ENCODE data around the gene ATP6V1B1.

The ATP6V1B1 gene

GRCh38 chr2:70967189-70967588 lies 31.5 kb downstream of the ATP6V1B1 start:
- no peak for TF ChIP-seq CTCF (IDR thresholded peaks at IDR 0.05; ENCODE audit: low read depth, low read length)
- DNase-seq (ENCODE audit: low read depth in 2 of 2) = no peak
- H3K4me3 ChIP-seq (replicated peaks in 1 of 2; ENCODE audit: low read depth in 2 of 2, low read length in 2 of 2) = no peak overlapping the region

DNA sequence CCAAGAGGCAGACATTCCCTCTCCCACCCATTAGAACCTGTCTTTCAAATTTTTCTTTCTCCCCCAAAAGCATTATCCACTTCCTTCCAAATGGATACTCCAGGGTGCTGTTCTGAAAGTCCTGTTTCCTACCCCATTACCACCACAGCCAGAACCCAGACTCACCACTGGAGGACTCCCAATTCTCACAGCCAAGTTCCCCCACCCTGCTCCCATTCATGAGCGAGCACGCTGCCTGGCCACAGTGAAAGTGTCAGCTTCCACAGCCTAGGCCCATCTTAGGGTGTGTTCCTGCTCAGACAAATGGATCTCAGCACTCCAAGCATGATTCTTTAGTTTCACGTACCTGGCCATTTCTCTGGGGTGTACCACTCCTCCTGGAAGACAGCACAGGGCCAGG lies 38.9 kb downstream of the ATP6V1B1 start:
- DNase-seq (ENCODE audit: low read depth in 2 of 2) = no peak
- no peak for TF ChIP-seq CTCF (IDR thresholded peaks at IDR 0.05; ENCODE audit: low read depth, low read length)
- H3K4me3 ChIP-seq (replicated peaks in 1 of 2; ENCODE audit: low read depth in 2 of 2, low read length in 2 of 2) = no peak overlapping the region

GRCh38 chr2:70975237-70975636 lies 39.5 kb downstream of the ATP6V1B1 start:
- DNase-seq (ENCODE audit: low read depth in 2 of 2) = no peak
- H3K4me3 ChIP-seq (replicated peaks in 1 of 2; ENCODE audit: low read depth in 2 of 2, low read length in 2 of 2) = no peak overlapping the region
- no peak for TF ChIP-seq CTCF (IDR thresholded peaks at IDR 0.05; ENCODE audit: low read depth, low read length)

DNA sequence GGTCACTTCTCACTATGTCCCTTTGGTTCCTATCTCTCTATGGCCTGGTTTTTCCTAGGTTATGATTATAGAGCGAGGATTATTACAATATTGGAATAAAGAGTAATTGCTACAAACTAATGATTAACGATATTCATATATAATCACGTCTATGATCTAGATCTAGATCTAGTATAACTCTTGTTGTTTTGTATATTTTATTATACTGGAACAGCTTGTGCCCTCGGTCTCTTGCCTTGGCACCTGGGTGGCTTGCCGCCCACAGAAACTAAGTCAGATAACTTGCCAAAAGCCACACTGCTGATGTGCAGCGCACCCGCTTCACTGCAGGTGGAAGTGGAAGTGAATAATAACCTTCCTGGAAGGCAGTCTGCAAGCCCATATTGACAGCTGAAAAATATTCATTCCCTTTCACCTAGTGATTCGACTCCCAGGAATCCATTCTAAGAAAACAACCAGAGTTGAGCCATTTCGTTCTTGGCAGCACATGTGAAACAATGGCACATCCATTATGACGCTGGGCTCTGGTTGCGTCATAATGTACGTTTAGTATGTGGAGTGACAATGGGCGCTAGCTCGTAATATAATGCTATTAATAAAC lies 42.0 kb downstream of the ATP6V1B1 start:
- TF ChIP-seq CTCF (IDR thresholded peaks at IDR 0.05; ENCODE audit: low read depth, low read length) = no peak
- peak; percentile 87 to 97 for DNase-seq (ENCODE audit: low read depth in 2 of 2)
- H3K4me3 ChIP-seq (replicated peaks in 1 of 2; ENCODE audit: low read depth in 2 of 2, low read length in 2 of 2) = peak overlapping the region; percentile 52 to 55

DNA sequence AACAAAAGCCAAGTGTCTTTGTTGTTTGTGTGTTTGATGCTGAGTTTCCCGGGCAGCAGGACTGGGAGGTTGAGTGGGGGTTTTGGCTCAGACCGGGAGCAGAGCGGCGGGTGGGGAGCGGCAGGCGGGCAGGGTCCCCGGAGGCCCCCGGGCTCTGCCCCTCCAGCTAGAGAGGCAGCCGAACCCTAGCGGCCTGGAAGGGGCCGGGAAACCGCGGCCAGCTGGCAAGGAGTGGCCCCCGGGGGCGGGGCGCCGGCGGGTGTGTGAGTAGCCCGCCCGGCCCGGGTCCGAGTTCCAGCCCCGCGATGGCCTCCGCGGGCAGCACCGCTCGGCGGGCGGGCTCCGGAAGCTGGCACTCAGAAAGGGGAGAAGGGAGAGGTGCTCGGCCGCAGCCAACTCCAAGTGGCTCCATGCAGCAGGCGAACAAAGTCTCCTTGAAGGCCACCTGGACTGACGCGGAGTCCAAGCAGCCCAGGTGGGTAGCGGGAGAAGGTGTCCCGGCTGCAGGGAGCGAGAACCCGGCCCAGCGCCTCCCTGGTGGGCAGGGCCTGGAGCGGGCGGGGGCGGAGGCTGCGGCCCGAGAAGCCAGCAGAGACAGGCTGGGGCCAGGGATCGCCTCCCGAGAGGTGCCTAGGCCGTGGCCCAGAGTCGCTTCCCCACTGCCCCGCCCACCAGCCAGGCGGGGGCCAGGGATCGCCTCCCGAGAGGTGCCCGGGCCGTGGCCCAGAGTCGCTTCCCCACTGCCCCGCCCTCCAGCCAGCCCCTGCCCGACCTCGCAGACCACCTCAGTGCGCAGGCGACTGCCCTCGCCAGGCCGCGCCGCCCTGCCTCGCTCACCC lies 42.9 kb downstream of the ATP6V1B1 start, which contains the start of gene ANKRD53:
ANKRD53 (plus strand) TSS at position 290 of the 839 bp plus-strand sequence; CDS start at position 306, 16 bp downstream.
- DNase-seq (ENCODE audit: low read depth in 2 of 2) = peak; percentile 37 to 56
- no peak for TF ChIP-seq CTCF (IDR thresholded peaks at IDR 0.05; ENCODE audit: low read depth, low read length)
- peak within 1 kb of the TSS; percentile 52 to 55 for H3K4me3 ChIP-seq (replicated peaks in 1 of 2; ENCODE audit: low read depth in 2 of 2, low read length in 2 of 2)

GRCh38 chr2:70979180-70979488 lies 43.4 kb downstream of the ATP6V1B1 start:
- TF ChIP-seq CTCF (IDR thresholded peaks at IDR 0.05; ENCODE audit: low read depth, low read length) = no peak
- peak overlapping the region in 1 of 2 donors; percentile 50 for H3K4me3 ChIP-seq (replicated peaks in 1 of 2; ENCODE audit: low read depth in 2 of 2, low read length in 2 of 2)
- DNase-seq (ENCODE audit: low read depth in 2 of 2) = no peak

Measured in cardiac fibroblast (primary cell).